CD4-positive, alpha-beta T cell treated with Interleukin-6 for 4 hours (primary cell): Measurements from ENCODE around the gene ATP5MK.
A peak's percentile ranks its signal among the peaks of the same experiment; 100 is the strongest.
"Not testable (repeated sequence)": the region's sequence is repeated elsewhere in the genome, so short reads cannot be mapped to it uniquely, and the experiment has no call there.

ENCODE experiments used
- DNase-seq: peaks from one replicate; pipeline ENCODE4 v3.0.0-alpha.2; 2020; ENCODE audit warnings: mixed read lengths

Gene ATP5MK

DNA sequence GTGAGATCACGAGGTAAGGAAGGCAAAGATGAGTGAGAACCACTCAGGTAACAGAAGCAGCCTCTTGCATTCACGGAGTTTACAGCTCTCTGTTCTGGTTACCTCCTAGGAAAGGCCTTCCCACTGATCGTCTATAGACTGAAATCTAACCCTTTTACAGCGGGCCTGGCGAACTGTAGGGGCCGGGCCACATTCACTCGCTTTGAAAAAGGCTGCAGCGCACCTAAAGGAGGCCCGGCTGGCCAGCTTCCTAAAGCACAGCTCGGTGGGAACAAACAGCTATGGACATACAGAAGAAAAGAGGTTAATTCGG is 565 bp downstream of the ATP5MK start:
- DNase-seq = no peak

DNA sequence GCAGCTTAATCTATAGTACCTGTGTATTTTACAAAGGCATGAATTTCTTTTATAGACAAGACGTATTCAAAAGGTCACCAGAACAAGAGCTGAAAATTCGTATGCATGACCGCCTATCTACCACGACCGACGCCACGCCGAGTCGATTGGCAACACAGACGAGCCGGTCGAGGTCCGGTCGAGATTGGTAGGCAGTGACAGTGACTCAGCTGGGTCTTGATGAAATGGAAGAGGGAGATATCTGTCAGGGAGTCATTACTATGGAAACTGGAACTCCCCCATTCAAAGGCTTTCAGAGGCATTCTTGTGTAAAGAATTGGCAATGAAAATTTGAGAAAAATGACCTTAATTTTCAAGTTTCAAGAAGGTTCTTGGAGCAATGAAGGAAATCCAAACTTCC is 2.1 kb downstream of the ATP5MK start:
- DNase-seq = no peak

DNA sequence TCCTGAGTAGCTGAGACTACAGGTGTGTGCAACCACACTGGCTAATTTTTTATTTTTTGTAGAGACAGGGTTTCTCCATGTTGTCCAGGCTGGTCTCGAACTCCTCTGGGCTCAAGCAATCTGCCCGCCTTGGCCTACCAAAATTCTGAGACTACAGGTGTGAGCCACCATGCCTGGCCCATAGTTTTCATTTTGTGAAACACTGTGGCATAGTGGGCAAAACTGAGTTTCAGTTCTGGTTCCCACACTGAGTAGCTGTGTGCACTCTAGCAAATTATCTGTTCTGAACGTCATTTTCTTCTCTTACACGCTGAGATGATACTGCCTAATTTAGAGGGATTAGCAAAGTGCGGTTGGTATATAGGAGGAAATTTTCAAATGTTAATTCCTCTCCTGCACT is 13.5 kb downstream of the ATP5MK start:
- no peak for DNase-seq

DNA sequence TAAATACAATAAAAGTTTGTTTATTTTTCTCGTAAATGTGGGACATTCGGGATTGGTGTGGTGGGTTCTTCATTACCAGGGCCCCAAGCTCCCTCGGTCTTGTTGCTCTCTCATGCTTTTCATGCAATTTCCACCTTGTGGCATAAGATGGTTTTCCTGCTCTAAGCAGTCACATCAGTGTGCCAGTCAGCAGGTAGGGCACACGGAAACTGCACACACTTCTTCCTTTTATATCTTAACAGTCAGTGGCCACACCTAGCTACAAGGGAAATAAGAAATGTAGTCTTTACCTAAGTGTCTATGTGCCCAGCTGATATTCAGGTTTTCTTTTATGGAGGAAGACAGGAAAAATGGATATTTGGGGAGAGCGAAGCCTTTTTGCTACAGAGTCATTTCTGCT is 22.0 kb downstream of the ATP5MK start:
- no peak for DNase-seq

DNA sequence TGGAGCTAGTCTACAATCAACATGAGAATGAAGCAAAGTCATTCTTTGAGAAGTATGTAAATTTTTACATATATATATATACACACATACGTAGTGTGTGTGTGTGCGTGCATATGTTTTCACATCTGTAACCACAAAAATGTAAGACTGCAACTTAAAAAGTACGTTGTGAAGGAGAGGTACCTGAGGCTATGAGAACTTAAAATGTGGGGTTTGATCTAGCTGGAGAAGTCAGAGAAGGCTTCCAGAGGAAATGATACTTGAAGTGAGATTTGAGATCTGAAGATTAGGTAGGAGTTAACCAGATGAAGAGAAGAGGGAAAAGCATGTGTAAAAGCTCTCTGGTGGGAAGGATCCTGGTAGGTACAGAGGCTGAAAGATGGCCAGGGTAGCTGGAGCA is 22.7 kb downstream of the ATP5MK start:
- DNase-seq = no peak

DNA sequence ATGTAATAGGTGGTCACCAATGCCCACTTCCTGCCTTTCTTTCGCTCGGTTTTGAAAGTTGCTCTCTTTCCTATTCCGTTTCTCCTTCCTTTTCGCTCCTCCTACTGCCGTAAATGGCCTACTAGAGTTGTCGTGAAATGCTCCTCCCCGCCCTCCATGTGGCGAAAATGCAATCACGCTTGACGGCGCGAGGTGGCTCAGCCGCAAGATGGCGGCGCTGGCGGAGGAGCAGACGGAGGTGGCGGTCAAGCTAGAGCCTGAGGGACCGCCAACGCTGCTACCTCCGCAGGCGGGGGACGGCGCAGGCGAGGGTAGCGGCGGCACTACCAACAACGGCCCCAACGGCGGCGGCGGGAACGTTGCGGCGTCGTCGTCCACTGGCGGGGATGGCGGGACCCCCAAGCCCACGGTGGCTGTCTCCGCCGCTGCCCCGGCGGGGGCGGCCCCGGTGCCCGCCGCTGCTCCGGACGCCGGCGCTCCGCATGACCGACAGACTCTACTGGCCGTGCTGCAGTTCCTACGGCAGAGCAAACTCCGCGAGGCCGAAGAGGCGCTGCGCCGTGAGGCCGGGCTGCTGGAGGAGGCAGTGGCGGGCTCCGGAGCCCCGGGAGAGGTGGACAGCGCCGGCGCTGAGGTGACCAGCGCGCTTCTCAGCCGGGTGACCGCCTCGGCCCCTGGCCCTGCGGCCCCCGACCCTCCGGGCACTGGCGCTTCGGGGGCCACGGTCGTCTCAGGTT is 28.3 kb downstream of the ATP5MK start, which contains the start of gene TAF5:
Gene TAF5, plus strand, starts transcription at position 195 of the 737 bp plus-strand sequence. Its CDS starts 14 bp downstream, at position 209.
- peak; percentile 91 for DNase-seq

DNA sequence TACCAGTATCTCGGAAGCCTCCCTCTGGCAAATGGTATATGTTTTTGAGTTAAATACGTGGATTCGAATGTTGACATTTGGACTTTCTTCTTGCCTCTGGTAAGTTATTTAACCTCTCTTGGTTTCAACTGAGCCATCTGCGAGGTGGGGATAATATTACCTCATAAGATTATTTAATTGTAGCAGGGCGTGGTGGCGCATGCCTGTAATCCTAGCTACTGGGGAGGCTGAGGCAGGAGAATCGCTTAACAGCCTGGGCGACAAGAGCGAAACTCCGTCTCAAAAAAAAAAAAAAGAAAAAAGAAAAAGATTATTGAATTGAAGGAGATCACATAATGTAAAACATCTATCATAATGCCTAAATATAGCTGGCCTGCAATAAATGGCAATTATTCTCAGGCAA is 28.9 kb downstream of the ATP5MK start:
- no peak for DNase-seq

DNA sequence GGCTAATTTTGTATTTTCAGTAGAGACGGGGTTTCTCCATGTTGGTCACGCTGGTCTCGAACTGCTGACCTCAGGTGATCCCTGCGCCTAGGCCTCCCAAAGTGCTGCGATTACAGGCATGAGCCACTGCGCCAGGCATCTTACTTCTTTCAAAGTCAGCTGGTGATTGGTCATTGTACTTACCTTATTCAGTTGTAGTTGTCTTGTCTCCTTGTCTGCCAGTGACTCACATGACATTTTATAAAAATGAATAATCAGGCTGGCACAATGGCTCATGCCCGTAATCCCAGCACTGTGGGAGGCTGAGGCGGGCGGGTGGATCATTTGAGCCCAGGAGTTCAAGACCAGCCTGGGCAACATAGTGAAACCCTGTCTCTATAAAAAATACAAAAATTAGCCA is 35.5 kb downstream of the ATP5MK start:
- not testable (repeated sequence) for DNase-seq

DNA sequence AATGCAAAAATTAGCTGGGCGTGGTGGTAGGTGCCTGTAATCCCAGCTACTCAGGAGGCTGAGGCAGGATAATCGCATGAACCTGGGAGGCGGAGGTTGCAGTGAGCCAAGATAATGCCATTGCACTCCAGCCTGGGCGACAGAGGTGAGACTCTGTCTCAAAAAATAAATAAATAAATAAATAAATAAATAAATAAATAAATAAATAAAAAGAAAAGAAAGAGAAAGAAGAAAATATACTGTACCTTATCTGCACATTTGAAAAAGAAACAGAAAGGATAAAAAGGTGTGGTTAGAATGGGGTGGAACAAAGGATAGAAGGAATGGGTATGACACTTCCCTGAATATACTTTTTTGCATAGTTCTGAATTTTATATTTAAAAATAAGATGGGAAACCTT is 36.8 kb downstream of the ATP5MK start:
- not testable (repeated sequence) for DNase-seq

DNA sequence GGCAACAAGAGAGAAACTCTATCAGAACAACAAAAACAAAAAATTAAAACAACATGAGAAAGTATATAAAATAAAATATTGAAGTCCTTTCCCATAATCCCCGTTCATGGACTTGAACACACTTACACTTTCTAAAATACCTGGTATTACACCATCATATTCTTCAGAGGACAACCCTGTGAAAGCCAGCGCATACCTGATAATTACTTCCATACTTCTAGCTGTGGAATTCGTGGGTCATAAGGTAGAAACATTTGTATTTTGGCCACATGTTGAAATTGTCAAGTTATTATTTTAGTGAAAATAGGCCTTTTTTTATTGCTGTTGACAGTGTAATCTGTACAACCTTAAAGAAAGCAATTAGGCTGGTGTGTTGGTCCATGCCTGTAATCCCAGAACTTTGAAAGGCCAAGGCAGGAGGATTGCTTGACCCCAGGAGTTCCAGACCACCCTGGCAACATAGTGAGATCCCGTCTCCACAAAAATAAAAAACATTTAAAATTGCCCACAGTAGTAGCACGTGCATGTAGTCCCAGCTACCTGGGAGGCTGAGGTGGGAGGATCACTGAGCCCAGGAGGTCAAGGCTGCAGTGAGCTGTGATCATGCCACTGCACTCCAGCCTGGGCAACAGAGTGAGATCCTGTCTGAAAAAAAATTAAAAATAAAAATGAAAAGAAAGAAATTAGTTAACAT is 40.2 kb downstream of the ATP5MK start:
- no peak for DNase-seq

DNA sequence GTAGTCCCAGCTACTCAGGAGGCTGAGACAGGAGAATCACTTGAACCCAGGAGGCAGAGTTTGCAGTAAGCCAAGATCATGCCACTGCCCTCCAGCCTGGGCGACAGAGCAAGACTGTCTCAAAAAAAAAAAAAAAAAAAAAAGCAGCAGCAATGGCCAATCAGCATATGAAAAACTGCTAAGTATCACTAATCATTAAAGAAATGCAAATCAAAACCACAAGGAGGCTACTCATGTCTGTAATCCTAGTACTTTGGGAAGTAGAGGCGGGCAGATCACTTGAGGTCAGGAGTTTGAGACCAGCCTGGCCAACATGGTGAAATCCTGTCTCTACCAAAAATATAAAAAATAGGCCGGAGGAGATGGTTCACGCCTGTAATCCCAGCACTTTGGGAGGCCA is 41.7 kb downstream of the ATP5MK start:
- not testable (repeated sequence) for DNase-seq

DNA sequence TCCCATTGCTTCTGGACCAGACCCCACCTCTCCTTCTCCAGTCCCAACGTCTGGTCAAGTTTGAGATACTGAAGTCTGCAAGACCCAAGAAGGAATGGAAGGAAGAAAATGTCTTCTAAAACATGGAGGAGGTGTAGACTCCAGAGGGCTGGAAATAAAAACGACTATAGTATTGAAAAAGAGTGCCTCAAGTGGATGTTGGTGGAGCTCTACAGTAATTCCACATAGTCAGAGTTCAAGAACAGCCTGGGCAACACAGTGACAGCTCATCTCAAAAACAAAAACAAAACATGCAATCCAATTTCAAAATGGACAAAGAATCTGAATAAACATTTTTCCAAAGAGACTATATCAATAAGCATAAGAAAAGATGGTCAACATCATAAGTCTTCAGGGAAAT is 43.0 kb downstream of the ATP5MK start:
- no peak for DNase-seq

DNA sequence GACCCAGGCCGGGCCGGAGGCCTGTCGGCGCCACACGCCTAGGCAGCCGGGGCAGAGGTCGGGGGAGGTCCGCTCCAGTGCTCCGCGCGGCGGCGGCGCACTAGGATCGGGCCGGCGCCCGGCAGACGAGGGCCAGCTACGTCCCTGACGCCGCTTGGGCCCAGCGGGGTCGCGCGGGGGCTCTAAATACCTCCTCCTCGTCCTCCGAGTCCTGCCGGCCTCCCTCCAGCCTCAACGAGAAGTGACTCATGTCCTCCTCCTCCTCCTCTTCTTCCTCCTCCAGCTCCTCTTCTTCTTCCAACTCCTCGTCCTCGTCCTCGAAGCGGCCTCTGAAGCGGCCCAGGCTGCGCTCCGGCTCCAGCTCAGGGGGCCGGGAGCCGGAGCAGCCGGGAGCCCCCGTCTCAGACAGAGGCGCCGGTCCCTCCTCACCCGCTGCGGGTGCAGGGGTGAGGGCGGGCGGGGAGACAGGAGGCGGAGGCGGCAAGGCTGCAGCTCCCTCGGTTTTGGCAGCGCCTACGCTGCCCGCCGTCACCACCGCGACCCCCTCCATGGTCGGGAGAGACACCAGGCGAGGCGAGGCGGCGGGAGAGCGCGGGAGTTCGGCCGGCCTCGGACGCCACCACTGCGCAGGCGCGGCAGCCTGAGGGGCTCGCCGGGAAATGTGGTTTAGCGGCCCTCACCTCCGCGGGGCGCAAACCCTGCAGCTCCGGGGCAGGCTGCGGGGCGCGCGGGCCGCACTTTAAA is 45.6 kb downstream of the ATP5MK start, which contains the start of gene PCGF6:
Gene PCGF6, minus strand, starts transcription at position 624 of the 744 bp plus-strand sequence. Its CDS starts 74 bp downstream, at position 550.
- peak; percentile 79 for DNase-seq

DNA sequence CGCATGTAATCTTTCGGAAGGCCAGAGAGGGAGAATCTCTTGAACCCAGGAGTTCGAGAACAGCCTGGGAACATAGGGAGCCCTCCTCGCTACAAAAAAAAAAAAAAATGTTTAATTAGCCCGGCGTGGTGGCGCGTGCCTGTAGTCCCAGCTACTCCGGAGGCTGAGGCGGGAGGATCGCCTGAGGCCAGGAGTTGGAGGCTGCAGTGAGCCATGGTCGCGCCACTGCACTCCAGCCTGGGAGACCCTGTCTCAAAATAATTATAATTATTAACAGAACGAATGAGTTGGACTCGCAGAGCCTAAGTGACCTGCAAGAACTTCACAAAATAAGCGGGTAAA is 46.1 kb downstream of the ATP5MK start:
- no peak for DNase-seq
